SK-MEL-5 (cell line): Measurements from ENCODE around the gene CREB5. TPM values are rescaled to one million over a fixed set of nuclear protein-coding genes. Genes with fewer than 3 reads are reported as not detected.
"Not testable (repeated sequence)": the region's sequence is repeated elsewhere in the genome, so short reads cannot be mapped to it uniquely, and the experiment has no call there.

Experiments used
- DNase-seq: peaks from one replicate; pipeline ENCODE4 v3.0.0-alpha.2; 2016; ENCODE audit warnings: low read depth, low spot score
- in situ Hi-C: cut with HindIII; loops from 2 replicates; pipeline ENCODE4 v1.10.0; 2016; ENCODE audit warnings: low sequenced_read_pairs, high pct_unique_total_duplicates, low pct_unique_long_range_greater_than_20kb
- total RNA-seq: library from RNA; depleted of rRNA; stranded (reverse); fragments of >200 nt; shearing (Covaris generic); gene quantifications from 2 replicates; pipeline ENCODE4 v1.2.3, GENCODE V29; 2014

Gene CREB5
- total RNA-seq, 1 experiment from 2014 or later, result 19.4 TPM

DNA sequence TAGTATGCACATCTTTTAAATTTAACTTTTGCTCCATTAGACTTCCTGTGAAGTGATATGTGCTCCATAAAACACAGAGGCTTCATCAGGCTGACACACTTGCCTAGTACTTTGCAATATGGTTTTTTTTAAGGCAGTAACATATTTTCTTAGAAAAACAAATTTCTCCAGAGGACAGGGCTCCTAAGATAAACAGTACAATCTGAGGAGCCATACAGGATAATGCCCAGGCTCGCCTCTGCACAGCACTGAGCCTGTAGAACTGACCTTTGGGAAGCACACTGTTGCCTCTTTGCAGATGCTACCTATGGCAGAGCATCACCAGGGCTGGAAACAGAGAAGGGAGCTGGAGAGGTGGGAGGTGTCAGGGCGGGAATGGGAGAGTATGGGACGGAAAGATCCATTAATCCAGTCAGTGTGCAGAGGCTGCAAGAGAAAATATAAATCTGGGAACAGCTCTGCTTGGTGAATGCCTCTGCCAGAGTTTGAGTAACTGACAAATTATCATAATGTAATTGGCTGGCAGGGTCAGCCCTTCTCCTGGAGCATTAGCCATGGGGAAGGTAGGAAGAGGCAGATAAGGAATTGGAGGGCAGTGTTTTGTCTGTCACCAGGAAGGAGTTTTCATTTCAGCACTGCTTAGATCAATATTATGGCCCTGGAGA is 132.3 kb downstream of the CREB5 start:
- DNase-seq, result no peak
- in situ Hi-C loops, result no loop called here

DNA sequence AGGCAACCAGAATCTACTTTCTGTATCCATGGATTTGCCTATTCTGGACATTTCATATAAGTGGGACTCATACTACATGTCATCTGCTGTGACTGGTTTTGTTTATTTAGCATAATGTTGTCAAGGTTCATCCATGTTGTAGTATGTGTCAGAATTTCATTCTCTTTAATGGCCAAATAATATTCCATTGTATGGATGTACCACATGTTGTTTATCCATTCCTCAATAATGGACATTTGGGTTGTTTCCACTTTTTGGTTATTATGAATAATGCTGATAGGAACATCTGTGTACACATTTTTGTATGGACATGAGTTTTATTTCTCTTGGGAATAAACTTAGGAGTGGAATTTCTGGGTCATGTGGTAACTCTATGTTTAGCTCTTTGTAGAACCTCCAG is 133.7 kb downstream of the CREB5 start:
- no peak for DNase-seq
- in situ Hi-C loops, result no loop called here

DNA sequence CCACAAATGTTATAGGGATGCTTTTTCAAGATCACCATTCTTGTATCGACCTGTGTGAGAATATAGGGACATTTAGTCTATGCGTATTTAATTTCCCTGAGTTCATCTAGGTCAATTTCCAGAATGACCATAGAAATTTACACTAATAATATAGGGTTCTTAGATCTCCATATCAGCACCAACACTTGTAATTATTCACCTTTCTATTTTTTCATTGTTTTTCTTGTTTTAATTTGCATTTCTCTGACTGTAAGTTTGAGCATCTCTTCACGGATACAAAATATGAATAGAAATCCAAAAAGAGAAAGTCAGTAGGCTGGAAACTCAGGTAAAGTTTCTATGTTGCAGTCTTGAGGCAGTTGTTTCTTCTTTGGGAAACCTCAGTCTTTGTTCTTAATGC is 134.8 kb downstream of the CREB5 start:
- DNase-seq, result no peak
- in situ Hi-C loops, result no loop called here

DNA sequence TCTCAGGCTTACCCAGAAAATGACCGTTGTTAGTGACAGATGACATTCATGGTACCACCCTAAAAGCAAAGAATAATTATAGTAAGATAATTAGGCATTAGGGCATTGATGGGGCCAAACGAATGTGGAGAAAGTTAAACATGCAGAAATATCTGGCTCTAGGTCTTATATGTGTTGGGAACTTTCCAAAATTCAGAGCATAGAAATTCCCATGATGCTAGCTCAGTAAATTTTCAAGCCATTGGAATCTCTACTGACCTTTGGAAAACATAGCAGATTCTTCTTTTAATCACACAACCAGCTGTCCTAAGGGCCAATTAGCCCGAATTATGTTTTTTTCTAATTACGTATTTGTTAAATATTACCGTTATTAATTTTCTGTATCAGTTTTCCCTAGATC is 136.1 kb downstream of the CREB5 start:
- no peak for DNase-seq
- in situ Hi-C loops, result no loop called here

DNA sequence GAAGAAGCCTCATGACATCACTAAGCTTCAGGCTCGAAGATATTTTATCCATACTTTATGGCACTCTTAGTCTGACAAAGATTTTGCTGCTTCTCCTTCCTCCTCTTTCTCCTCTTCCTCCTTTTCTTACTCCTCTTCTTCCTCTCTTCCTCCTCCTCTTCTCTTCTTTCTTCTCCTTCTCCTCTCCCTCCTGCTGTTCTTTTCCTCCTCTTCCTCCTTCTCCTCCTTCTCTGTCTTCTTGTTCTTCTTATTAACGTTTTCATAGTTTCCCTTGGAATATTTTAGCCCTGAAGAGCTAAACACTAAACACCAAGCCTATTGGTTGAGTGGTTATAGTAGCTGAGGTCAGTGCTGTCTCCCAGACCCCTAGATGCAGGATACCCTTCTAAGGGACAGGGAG is 137.7 kb downstream of the CREB5 start:
- in situ Hi-C loops, result no loop called here
- DNase-seq, result no peak

DNA sequence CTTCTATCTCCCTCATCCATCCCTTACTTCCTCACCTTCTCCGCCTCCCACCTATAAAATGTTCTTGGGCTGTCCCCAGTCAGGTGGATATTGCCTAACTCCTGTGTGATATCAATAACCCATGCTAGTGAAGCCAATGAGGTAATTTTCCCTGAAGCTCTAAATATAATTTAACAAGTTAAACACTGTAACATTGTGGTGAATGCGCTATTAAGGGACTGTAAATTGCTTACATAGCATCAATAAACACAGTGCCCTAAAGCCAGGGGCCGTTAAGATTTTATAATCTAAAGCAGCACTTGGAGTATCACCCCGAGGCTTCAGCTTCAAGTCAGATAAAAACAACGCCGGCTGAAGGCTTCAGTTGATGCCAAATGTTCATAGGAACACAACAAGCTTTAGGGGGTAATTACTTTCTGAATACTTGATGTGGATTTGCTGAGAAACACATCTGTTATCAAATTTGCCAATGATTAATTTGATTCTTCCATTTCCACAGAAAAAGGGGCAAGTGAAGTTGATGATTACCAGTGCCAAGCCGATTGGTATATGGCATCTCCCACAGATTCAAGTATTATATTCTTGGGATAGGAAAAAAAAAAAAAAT is 138.4 kb downstream of the CREB5 start:
- in situ Hi-C loops, result no loop called here

DNA sequence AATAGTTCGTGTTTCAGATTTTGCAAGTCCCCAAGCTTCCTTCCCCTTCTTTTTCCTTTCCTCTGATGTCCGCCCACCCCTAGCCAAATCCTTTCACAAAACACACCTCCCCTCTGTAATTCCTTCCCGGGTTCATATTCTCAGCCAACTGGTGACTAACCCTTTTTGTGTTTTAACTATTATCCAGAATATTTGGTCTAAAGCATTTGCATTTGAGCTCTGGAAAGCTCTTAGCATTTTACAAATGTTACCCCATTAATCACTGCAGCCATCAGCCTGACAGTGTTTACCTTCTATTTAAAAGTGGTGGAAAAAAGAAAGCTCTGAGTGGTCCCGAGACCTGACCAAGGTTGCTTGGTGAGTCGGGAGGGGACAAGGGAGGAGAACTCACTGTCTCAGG is 139.0 kb downstream of the CREB5 start:
- in situ Hi-C loops, result no loop called here
- no peak for DNase-seq

More for the DNA sequence above, 138.4 kb downstream of the CREB5 start:
- no peak for DNase-seq

DNA sequence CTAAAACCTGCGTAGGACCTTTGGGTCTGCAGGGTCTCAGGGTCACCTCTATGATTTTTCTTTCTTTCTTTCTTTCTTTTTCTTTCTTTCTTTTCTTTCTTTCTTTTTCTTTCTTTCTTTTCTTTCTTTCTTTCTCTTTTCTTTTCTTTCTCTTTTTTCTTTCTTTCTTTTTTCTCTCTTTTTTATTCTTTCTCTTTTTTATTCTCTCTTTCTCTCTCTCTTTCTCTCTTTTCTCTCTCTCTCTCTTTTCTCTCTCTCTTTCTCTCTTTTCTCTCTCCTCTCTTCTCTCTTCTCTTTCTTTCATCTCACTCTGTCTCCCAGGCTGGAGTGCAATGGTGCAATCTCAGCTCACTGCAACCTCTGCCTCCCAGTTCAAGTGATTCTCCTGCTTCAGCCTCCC is 139.4 kb downstream of the CREB5 start:
- DNase-seq, in situ Hi-C loops: not testable (repeated sequence)

DNA sequence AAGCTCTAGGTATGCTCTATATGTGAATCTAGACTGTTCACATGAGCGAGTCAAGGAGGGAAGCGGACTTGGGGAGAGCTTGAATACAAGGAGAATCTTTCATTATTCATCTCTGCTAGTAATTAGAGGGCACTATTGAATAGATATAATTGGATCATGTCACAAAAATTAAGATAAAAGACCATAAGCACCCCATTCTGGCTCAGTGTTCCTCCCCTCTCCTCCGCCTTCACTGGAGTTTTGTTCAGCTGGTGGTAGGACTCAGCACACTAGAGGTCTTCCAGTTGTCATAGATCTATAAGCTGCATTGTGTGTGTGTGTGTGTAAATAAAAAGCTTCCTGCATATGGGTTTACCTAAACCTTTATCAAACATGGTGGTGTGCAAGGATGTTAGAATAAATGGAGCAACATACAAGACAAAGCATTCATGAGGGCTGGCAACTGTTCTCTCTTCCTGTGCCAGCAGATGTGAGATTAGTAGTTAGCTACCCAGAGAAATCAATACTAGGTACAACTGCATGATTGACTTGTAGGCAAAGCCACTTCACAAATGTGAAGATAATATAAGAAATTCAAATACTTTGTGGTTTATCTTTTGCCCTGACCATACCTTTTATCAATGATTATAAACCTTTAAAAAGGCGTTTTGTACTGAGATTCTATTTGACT is 142.6 kb downstream of the CREB5 start:
- in situ Hi-C loops, result no loop called here
- no peak for DNase-seq

DNA sequence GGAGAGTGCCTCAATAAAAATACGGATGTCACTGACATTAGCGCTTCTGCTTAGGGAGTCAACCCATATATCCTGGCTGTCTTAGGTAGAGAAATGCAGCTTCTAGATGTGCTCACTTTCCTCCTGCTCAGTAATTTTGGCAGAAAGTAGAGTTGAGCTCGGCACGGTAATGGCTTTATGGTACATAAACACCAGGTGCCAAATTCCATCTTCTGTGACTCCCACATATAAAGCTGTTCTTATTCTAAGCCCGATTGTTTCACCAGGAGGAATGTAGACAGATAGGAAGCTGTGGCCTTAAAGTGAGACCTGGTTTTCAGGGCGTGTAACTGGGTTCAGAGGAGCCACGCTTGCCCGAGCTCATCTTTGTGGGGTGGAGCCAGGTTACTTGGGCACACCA is 143.7 kb downstream of the CREB5 start:
- in situ Hi-C loops, result no loop called here
- no peak for DNase-seq

DNA sequence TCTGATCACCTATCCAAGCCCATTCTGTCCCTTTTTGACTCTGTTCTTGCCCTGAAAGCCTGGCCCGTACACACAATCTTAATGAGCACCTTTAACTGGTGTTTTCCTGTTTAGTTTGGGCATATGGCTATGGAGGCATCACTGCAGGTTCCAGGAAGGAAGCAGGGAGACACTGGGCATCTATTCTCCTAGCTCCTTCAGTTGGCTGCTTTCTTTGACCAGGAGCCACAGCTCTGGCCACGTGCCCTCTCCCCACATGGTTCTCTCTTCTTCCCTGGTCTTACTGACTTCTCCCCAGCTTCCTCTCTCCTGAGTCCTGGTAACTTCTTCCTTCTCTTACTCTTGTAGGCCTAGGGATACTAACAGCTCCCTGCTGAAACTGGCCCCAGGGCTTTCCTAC is 144.4 kb downstream of the CREB5 start:
- in situ Hi-C loops, result no loop called here
- DNase-seq, result no peak

DNA sequence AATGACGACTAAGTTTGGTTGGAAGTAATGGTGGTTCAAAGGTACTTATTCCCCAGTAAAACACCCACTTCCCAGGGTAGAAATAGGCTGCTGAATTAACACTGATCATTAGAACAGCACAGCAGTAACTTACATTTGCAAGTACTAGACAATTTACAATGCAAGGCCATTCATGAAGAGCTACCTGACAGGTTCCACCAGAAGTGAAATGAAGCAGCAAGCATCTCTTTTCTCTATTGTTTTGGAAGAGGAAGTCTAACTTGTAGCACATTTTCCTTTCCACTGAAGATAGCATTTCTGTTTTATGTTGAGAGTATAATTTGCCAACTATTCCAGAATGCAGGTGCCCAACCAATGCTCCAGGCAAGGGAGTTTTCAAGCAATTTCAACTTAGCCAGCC is 145.9 kb downstream of the CREB5 start:
- in situ Hi-C loops, result no loop called here
- DNase-seq, result no peak

DNA sequence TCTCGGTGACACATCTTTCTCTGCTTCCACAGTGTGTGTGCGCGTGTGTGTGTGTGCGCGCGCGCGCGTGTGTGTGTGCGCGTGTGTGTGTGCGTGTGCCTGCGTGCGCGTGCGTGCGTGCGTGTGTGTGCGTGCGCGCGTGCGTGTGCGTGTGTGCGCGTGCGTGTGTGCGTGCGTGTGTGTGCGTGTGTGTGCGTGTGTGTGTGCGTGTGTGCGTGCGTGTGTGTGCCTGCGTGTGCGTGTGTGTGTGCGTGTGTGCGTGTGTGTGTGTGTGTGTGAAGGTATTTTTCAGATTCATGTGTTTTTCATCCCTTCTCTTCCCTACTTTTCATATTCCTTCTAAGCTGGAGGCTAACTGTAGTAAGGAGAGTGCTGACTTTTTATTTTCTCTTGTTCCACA is 148.4 kb downstream of the CREB5 start:
- DNase-seq, result no peak
- in situ Hi-C loops, result no loop called here

DNA sequence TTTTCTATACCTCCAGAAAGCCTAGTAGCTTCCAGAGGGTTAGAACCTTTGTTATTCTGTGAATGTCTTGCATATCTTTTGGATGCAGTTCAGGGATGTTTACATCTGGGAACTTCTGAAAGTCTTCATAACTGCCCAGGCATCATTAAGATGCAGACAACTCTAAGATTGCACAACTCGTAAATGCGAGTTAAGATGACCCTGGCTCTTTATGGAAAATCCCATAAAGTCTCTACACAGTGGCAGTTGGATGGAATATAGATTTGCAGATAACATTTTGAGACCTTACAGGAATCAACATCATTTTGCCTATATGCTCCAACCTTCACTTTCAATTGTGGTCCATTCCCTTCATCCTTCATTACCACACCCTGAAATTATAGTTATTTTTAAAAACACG is 151.7 kb downstream of the CREB5 start:
- no peak for DNase-seq
- in situ Hi-C loops, result no loop called here

DNA sequence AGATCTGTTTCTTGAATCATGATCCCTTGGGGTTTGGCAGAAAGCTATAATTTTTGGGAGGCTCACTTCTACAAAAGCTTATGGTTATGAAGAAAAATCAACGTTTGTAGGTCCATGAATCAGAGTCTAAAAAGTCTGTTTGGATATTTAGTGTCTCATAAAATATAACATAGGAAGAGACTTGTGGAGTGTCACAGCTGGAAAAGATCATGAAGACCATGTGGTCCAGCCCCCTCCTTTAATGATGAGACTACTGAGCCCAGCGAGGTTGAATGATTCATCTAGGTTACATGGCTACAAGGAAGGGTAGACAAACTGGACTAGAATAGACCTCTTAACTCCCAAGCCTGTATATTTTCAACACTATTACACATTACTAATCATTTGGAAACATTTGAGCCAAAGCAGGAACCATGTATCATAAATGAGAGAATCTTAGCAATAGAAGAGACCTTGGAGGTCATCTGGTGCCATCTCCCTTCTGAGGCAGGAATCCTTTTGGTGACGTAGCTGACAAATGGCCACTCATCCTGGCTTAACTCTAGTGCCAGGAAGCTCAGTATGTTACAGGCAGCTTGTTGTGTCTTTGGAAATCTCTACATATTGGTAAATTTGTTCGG is 152.5 kb downstream of the CREB5 start:
- DNase-seq, result no peak
- in situ Hi-C loops, result no loop called here

DNA sequence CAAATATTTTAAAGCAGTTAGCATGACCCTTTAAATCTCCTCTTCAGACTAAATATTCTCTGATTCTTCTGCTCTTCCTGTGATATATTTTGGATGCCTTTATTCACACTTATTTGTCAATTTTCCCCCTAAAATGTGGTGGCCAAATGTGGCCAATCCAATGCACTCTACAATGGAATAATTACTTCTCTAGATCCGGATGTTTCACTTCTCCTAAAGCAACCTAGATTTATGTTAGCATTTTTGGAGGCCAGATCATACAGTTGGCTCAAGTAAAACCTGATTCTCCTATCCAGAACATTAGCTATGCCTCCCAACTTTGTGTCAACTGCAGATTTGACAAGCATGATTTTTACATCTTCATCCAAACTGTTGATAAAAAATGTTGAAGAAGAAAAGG is 153.7 kb downstream of the CREB5 start:
- in situ Hi-C loops, result no loop called here
- DNase-seq, result no peak

DNA sequence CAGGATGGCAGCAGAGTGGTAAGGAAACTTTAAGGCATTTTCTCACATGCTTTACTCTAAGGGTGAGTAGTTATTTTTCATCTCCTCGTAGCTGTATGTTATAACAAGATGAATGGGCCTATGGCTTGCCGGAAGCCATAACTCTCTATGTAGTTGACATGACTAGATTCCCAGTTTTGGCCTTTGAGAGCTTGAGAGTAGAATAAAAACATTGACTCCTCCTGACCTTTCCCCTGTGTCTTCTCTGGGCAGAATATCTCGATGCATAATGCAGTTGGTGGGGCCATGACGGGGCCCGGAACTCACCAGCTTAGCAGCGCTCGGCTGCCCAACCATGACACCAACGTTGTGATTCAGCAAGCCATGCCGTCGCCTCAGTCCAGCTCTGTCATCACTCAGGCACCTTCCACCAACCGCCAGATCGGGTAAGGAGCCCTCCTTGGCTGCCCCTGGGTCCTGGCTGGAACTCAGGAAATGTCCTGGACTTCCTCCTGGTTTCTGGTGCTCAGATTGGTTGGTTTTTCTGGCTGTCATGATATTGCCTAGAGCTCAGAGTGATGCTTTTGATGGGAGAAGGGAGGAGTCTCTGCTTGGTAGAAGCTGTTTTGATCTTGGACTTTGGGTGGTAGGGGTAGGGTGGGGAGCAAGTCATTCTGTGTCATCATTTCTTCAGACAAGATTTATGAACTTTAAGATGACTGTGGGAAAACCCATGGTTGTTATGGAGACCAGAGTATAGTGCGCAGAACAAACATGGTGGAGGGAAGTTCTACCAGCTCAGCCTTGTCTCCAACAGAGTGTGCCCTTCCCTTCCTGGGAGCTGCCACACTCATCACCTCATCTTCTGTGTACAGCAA is 158.0 kb downstream of the CREB5 start:
- in situ Hi-C loops, result no loop called here
- no peak for DNase-seq

DNA sequence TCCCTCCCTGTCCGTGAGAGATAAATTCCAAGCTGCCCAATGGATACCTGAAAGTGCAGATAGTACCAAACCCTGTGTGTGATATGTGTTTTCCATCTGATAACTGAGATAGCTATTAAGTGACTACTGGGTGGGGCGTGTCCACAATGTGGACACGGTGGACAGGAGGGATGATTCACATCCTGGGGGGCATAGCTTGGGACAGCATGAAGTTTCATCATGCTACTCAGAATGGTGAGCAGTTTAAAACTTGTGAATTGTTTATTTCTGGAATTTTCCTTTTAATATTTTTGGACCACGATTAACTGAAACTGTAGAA is 158.6 kb downstream of the CREB5 start:
- in situ Hi-C loops, result no loop called here
- DNase-seq, result no peak
